Right lobe of liver (tissue), 6 donors: ENCODE results near the gene NEURL4. TPM values are rescaled to one million over a fixed set of nuclear protein-coding genes. Genes with fewer than 3 reads are reported as not detected.
A peak's percentile ranks its signal among the peaks of the same experiment; 100 is the strongest.

Experiments used
- ATAC-seq, 4 donors: fragments of 200-7000 bp; cut with Tn5 transposase; one replicate each; pipeline ENCODE4 v1.9.1; 2020; ENCODE audit warnings: mild to moderate bottlenecking in 4 of 4, moderate library complexity in 4 of 4
- DNase-seq, 3 donors: peaks; one replicate each; pipeline ENCODE4 v3.0.0-alpha.2; 2020
- H3K27ac ChIP-seq, 3 donors: fragments of 200-600 bp; one replicate each; pipeline ENCODE4 v1.8.0; 2022
- H3K27me3 ChIP-seq, 2 donors: fragments of 200-600 bp; one replicate each; pipeline ENCODE4 v1.8.0; 2022
- H3K36me3 ChIP-seq, 4 donors: fragments of 200-600 bp; sonication (generic) in 1 of 4; one replicate each; pipeline versions ENCODE4 v1.5.1 to v1.8.0; 2017 to 2022; ENCODE audit warnings: control low read depth in 1 of 4
- H3K4me1 ChIP-seq, 4 donors: fragments of 200-600 bp; sonication (generic) in 1 of 4; one replicate each; pipeline versions ENCODE4 v1.5.1 to v1.8.0; 2017 to 2022; ENCODE audit warnings: control low read depth in 1 of 4
- H3K4me3 ChIP-seq, 3 donors: fragments of 200-600 bp; one replicate each; pipeline ENCODE4 v1.8.0; 2022
- H3K9me3 ChIP-seq, 4 donors: fragments of 200-600 bp; sonication (generic) in 1 of 4; one replicate each; pipeline versions ENCODE4 v1.5.1 to v1.8.0; 2017 to 2022; ENCODE audit warnings: control low read depth in 1 of 4
- CTCF ChIP-seq, 4 donors: fragments of 200-600 bp in 3 of 4; fragments of 450-650 bp in 1 of 4; IDR thresholded peaks; one replicate each; pipeline versions ENCODE4 v1.5.1 to v1.8.0; 2016 to 2022; ENCODE audit warnings: antibody characterized with exemption in 4 of 4, mild to moderate bottlenecking in 2 of 4
- POLR2A ChIP-seq: fragments of 450-650 bp; IDR thresholded peaks from one replicate; pipeline ENCODE4 v1.6.1; 2017; ENCODE audit warnings: antibody characterized with exemption, mild to moderate bottlenecking
- WGBS: methylation state at CpG from one replicate; pipeline ENCODE4 v1.1.6; 2018; ENCODE audit warnings: low coverage, low lambda C conversion rate; ENCODE audit not compliant: insufficient coverage; ENCODE audit errors: missing lambda C conversion rate; 5-methylcytosine and 5-hydroxymethylcytosine counted together
- intact Hi-C, 2 donors: fragments of 100-400 bp; cut with DNase I; formaldehyde crosslinking; loops; one replicate each; pipeline versions ENCODE4 v1.11.2 to v1.14.1; 2022
- total RNA-seq, 6 experiments: library from RNA; depleted of rRNA in 2 of 6; stranded (reverse); fragments of >200 nt in 2 of 6; fragmentation: NEBNext Ultra II Directional in 3 of 6; extraction: Animal tissue kit (Norgen Biotek cat#: 25700) in 3 of 6; gene quantifications; one replicate each; pipeline versions ENCODE4 v1.1.0 to v1.2.4, GENCODE V29; 2016 to 2023
- donor health status: DM: no; HTN: yes; CAD: no.
- donor health status: DM: no; HTN: no; CAD: no.
- donor health status: DM: no; HTN: no; CAD: no.
- donor health status: DM: no; HTN: yes; CAD: no.
- donor health status: DM: no; HTN: yes; CAD: no.

The NEURL4 gene
- total RNA-seq, 6 experiments from 2014 or later: 4.2 to 22.1 (median 10.8) TPM

GRCh38 chr17:7293816-7294613 lies 35.1 kb downstream of the NEURL4 start:
- TF ChIP-seq POLR2A (no peak), CTCF (IDR thresholded peaks at IDR 0.05) (no peak)
- no peak for DNase-seq
- intact Hi-C loops: no loop called here
- Histone ChIP-seq H3K9me3 (no peaks in the 10 kb centered on the region), H3K4me3 (peak overlapping the region in 1 of 3 donors; percentile 21), H3K4me1 (peaks cover 0 to 13% (median 2%) of the 10 kb centered on the region in 4 donors), H3K27ac (no peak overlapping the region), H3K36me3 (no peaks in the 10 kb centered on the region), H3K27me3 (no peaks in the 10 kb centered on the region)
- peak; percentile 22 to 54 (median 36) for ATAC-seq
- WGBS: 19% methylated on average over 23 of the region's 75 CpGs

GRCh38 chr17:7293159-7293558 lies 36.0 kb downstream of the NEURL4 start:
- intact Hi-C loops: no loop called here
- DNase-seq: no peak

GRCh38 chr17:7292729-7293128 lies 36.4 kb downstream of the NEURL4 start:
- H3K27me3 ChIP-seq: no peaks in the 10 kb centered on the region
- intact Hi-C loops: no loop called here
- 50% methylated on average over 2 of the region's 6 CpGs for WGBS
- no peak for ATAC-seq
- H3K4me1 ChIP-seq: peaks cover 0 to 13% (median 2%) of the 10 kb centered on the region in 4 donors
- no peak for DNase-seq
- no peaks in the 10 kb centered on the region for H3K9me3 ChIP-seq
- no peak overlapping the region for H3K27ac ChIP-seq
- no peaks in the 10 kb centered on the region for H3K36me3 ChIP-seq
- TF ChIP-seq POLR2A (no peak), CTCF (IDR thresholded peaks at IDR 0.05) (no peak)
- no peak overlapping the region for H3K4me3 ChIP-seq

More at GRCh38 chr17:7293159-7293558, 36.0 kb downstream of the NEURL4 start:
- H3K27me3 ChIP-seq: no peaks in the 10 kb centered on the region
- no peaks in the 10 kb centered on the region for H3K36me3 ChIP-seq
- ATAC-seq: no peak
- 67% methylated on average over 3 of the region's 11 CpGs for whole genome bisulfite sequencing
- no peak overlapping the region for H3K27ac ChIP-seq
- no peak overlapping the region for H3K4me3 ChIP-seq
- TF ChIP-seq CTCF (IDR thresholded peaks at IDR 0.05): no peak
- no peak for TF ChIP-seq POLR2A
- no peaks in the 10 kb centered on the region for H3K9me3 ChIP-seq
- H3K4me1 ChIP-seq: peaks cover 0 to 13% (median 2%) of the 10 kb centered on the region in 4 donors

- H3K27me3 ChIP-seq: no peaks in the 10 kb centered on the region
- H3K9me3 ChIP-seq: no peaks in the 10 kb centered on the region
- H3K4me1 ChIP-seq: peaks cover 0 to 13% (median 2%) of the 10 kb centered on the region in 4 donors
- no peak overlapping the region for H3K27ac ChIP-seq
- no peak for TF ChIP-seq CTCF (IDR thresholded peaks at IDR 0.05)
- no peak for TF ChIP-seq POLR2A
- H3K36me3 ChIP-seq: no peaks in the 10 kb centered on the region
- DNase-seq (no peak), ATAC-seq (no peak)
- H3K4me3 ChIP-seq: no peak overlapping the region
- intact Hi-C loops: no loop called here
- no CpG with 5 or more reads among the region's 2 CpGs for WGBS
These were observed 36.9 kb downstream of the NEURL4 start for GRCh38 chr17:7292194-7292593.
